ENCODE measurements around the gene ISLR.

DNA sequence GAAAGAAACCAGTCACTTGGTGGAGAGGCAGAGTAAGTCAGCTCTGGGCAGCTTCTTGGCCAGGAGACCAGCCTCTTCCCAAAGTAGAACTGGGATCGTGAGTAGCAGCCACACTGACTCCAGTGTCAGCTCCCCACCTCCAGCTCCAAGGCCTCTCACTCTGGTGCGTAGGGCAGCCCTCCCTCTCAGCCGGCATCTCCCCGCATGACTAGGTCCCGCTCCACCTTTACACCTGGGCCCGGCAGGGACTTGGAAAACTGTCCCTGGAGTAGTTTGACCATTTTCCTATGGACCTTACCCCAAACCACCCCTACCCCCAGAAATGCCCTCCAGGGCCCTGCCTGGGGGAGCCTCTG lies 25.8 kb downstream of the ISLR start:
- no peak for TF ChIP-seq POLR2A (IDR thresholded peaks at IDR 0.05)
- TF ChIP-seq, protein P1, sequence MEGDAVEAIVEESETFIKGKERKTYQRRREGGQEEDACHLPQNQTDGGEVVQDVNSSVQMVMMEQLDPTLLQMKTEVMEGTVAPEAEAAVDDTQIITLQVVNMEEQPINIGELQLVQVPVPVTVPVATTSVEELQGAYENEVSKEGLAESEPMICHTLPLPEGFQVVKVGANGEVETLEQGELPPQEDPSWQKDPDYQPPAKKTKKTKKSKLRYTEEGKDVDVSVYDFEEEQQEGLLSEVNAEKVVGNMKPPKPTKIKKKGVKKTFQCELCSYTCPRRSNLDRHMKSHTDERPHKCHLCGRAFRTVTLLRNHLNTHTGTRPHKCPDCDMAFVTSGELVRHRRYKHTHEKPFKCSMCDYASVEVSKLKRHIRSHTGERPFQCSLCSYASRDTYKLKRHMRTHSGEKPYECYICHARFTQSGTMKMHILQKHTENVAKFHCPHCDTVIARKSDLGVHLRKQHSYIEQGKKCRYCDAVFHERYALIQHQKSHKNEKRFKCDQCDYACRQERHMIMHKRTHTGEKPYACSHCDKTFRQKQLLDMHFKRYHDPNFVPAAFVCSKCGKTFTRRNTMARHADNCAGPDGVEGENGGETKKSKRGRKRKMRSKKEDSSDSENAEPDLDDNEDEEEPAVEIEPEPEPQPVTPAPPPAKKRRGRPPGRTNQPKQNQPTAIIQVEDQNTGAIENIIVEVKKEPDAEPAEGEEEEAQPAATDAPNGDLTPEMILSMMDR (IDR thresholded peaks at IDR 0.05): no peak
